ENCODE measurements around the gene TRAPPC13. TPM values are rescaled to one million over a fixed set of nuclear protein-coding genes. Genes with fewer than 3 reads are reported as not detected.

Gene TRAPPC13
- total and polyA plus RNA-seq, 2 of the 13 experiments (the other 11 are each of a cell fraction or from before 2014, with no cell fraction given) = 8.4 to 19.6 TPM

- TF ChIP-seq, protein P1, sequence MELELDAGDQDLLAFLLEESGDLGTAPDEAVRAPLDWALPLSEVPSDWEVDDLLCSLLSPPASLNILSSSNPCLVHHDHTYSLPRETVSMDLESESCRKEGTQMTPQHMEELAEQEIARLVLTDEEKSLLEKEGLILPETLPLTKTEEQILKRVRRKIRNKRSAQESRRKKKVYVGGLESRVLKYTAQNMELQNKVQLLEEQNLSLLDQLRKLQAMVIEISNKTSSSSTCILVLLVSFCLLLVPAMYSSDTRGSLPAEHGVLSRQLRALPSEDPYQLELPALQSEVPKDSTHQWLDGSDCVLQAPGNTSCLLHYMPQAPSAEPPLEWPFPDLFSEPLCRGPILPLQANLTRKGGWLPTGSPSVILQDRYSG (CRISPR knock-in tag; IDR thresholded peaks at IDR 0.05) = 0 out of 2 replicates have a peak, but pooled peaks have one; percentile 1
- TF ChIP-seq ZKSCAN5 (CRISPR knock-in tag; IDR thresholded peaks at IDR 0.05) (no peak), ZBTB38 (CRISPR knock-in tag; IDR thresholded peaks at IDR 0.05) (peak; percentile 52; the same call in 1 of the 2 replicates), MXI1 (IDR thresholded peaks at IDR 0.05; ENCODE audit: borderline replicate concordance, low read depth, low read length) (peak; percentile 53; the same call in 1 of the 3 replicates), POLR2G (IDR thresholded peaks at IDR 0.05; ENCODE audit: low read depth, low read length) (peak; percentile 89), ZNF343 (CRISPR knock-in tag; IDR thresholded peaks at IDR 0.05) (no peak), ZBTB4 (CRISPR knock-in tag; IDR thresholded peaks at IDR 0.05; ENCODE audit: borderline replicate concordance) (no peak), IKZF4 (CRISPR knock-in tag; IDR thresholded peaks at IDR 0.05; ENCODE audit: borderline replicate concordance, low read depth, not compliant biosample characterization) (no peak), GATA4 (IDR thresholded peaks at IDR 0.05; ENCODE audit: borderline replicate concordance, low read depth) (no peak), SMYD3 (CRISPR knock-in tag; IDR thresholded peaks at IDR 0.05) (0 out of 2 replicates have a peak, but pooled peaks have one; percentile 68), ZSCAN25 (CRISPR knock-in tag; IDR thresholded peaks at IDR 0.05) (0 out of 2 replicates have a peak, but pooled peaks have one; percentile 32), ZNF446 (CRISPR knock-in tag; IDR thresholded peaks at IDR 0.05) (no peak), PRMT3 (CRISPR knock-in tag; IDR thresholded peaks at IDR 0.05; ENCODE audit: borderline replicate concordance, low read depth) (no peak), SALL1 (CRISPR knock-in tag; IDR thresholded peaks at IDR 0.05) (peak; percentile 61), ZNF274 (CRISPR knock-in tag; IDR thresholded peaks at IDR 0.05) (no peak; the same call in 1 of the 2 replicates), HIVEP1 (CRISPR knock-in tag; IDR thresholded peaks at IDR 0.05) (peak; percentile 83), ZNF264 (CRISPR knock-in tag; IDR thresholded peaks at IDR 0.05) (0 out of 2 replicates have a peak, but pooled peaks have one; percentile 53)
- TF ChIP-seq, protein P2, sequence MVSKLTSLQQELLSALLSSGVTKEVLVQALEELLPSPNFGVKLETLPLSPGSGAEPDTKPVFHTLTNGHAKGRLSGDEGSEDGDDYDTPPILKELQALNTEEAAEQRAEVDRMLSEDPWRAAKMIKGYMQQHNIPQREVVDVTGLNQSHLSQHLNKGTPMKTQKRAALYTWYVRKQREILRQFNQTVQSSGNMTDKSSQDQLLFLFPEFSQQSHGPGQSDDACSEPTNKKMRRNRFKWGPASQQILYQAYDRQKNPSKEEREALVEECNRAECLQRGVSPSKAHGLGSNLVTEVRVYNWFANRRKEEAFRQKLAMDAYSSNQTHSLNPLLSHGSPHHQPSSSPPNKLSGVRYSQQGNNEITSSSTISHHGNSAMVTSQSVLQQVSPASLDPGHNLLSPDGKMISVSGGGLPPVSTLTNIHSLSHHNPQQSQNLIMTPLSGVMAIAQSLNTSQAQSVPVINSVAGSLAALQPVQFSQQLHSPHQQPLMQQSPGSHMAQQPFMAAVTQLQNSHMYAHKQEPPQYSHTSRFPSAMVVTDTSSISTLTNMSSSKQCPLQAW (CRISPR knock-in tag; IDR thresholded peaks at IDR 0.05) = peak; percentile 58; the same call in 1 of the 2 replicates
- TF ChIP-seq, protein P3, sequence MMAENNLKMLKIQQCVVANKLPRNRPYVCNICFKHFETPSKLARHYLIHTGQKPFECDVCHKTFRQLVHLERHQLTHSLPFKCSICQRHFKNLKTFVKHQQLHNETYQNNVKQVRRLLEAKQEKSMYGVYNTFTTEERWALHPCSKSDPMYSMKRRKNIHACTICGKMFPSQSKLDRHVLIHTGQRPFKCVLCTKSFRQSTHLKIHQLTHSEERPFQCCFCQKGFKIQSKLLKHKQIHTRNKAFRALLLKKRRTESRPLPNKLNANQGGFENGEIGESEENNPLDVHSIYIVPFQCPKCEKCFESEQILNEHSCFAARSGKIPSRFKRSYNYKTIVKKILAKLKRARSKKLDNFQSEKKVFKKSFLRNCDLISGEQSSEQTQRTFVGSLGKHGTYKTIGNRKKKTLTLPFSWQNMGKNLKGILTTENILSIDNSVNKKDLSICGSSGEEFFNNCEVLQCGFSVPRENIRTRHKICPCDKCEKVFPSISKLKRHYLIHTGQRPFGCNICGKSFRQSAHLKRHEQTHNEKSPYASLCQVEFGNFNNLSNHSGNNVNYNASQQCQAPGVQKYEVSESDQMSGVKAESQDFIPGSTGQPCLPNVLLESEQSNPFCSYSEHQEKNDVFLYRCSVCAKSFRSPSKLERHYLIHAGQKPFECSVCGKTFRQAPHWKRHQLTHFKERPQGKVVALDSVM (CRISPR knock-in tag; IDR thresholded peaks at IDR 0.05) = peak; percentile 61; the same call in 1 of the 2 replicates
- TF ChIP-seq, protein P4, sequence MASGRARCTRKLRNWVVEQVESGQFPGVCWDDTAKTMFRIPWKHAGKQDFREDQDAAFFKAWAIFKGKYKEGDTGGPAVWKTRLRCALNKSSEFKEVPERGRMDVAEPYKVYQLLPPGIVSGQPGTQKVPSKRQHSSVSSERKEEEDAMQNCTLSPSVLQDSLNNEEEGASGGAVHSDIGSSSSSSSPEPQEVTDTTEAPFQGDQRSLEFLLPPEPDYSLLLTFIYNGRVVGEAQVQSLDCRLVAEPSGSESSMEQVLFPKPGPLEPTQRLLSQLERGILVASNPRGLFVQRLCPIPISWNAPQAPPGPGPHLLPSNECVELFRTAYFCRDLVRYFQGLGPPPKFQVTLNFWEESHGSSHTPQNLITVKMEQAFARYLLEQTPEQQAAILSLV (CRISPR knock-in tag; IDR thresholded peaks at IDR 0.05; ENCODE audit: borderline replicate concordance) = peak; percentile 76; the same call in 1 of the 2 replicates
Observed at GRCh38 chr5:65624025-65624570, 729 bp upstream of the TRAPPC13 start, which contains the start of gene TRIM23 (continued).
